ENCODE data around the gene ZNF462.

- TF ChIP-seq POLR2A (IDR thresholded peaks at IDR 0.05; ENCODE audit: low read length): no peak
- TF ChIP-seq GATA1 (IDR thresholded peaks at IDR 0.05; ENCODE audit: low read depth, low read length): no peak
Measured at GRCh38 chr9:107008011-107008410, 145.0 kb downstream of the ZNF462 start.

All from erythroblast (primary cell).